Mesendoderm (in vitro differentiated cells): Measurements from ENCODE around the gene STAT6.

Source experiments
- DNase-seq: peaks from one replicate; pipeline ENCODE4 v3.0.0; 2013
- H2AK5ac ChIP-seq: 2 replicates; pipeline ENCODE4 v1.6.1; 2013; ENCODE audit warnings: low read length, inconsistent platforms
- H2BK120ac ChIP-seq: 2 replicates; pipeline ENCODE4 v1.6.1; 2013; ENCODE audit warnings: low read depth, mild to moderate bottlenecking, low read length, moderate library complexity, mixed read lengths
- H2BK15ac ChIP-seq: replicated peaks from 2 replicates; pipeline ENCODE4 v1.6.1; 2013; ENCODE audit warnings: low read depth, mild to moderate bottlenecking, moderate library complexity
- H2BK5ac ChIP-seq: 2 replicates; pipeline ENCODE4 v1.6.1; 2013; ENCODE audit warnings: low read length, inconsistent platforms
- H3K18ac ChIP-seq: 2 replicates; pipeline ENCODE4 v1.6.1; 2013; ENCODE audit warnings: mild to moderate bottlenecking, low read length, mixed read lengths
- H3K23ac ChIP-seq: one replicate; pipeline ENCODE4 v1.6.1; 2013; ENCODE audit warnings: low read length
- H3K27ac ChIP-seq: 2 replicates; pipeline ENCODE4 v1.5.1; 2013; ENCODE audit warnings: low read depth, mild to moderate bottlenecking, inconsistent platforms, low read length, moderate library complexity
- H3K27me3 ChIP-seq: 2 replicates; pipeline ENCODE4 v1.6.1; 2013; ENCODE audit warnings: low read length, control low read depth, mild to moderate bottlenecking, inconsistent platforms; ENCODE audit not compliant: insufficient read depth, poor library complexity
- H3K36me3 ChIP-seq: 2 replicates; pipeline ENCODE4 v1.6.1; 2013; ENCODE audit warnings: low read length, inconsistent platforms; ENCODE audit not compliant: control insufficient read depth, insufficient read depth
- H3K4ac ChIP-seq: one replicate; pipeline ENCODE4 v1.6.1; 2013; ENCODE audit warnings: low read depth, mild to moderate bottlenecking, low read length, moderate library complexity
- H3K4me1 ChIP-seq: 2 replicates; pipeline ENCODE4 v1.6.1; 2013; ENCODE audit warnings: low read depth, low read length, inconsistent platforms; ENCODE audit not compliant: control insufficient read depth
- H3K4me2 ChIP-seq: 2 replicates; pipeline ENCODE4 v1.6.1; 2013; ENCODE audit warnings: low read length
- H3K4me3 ChIP-seq: 2 replicates; pipeline ENCODE4 v1.5.1; 2013; ENCODE audit warnings: mild to moderate bottlenecking, low read length
- H3K56ac ChIP-seq: one replicate; pipeline ENCODE4 v1.6.1; 2013; ENCODE audit warnings: low read length
- H3K79me1 ChIP-seq: 2 replicates; pipeline ENCODE4 v1.6.1; 2013; ENCODE audit warnings: low read length, inconsistent platforms
- H3K79me2 ChIP-seq: 2 replicates; pipeline ENCODE4 v1.6.1; 2013; ENCODE audit warnings: mild to moderate bottlenecking, low read length; ENCODE audit not compliant: control insufficient read depth, insufficient read depth
- H3K9ac ChIP-seq: 2 replicates; pipeline ENCODE4 v1.6.1; 2013; ENCODE audit warnings: low read length, inconsistent platforms
- H4K5ac ChIP-seq: one replicate; pipeline ENCODE4 v1.6.1; 2013; ENCODE audit warnings: low read length
- H4K8ac ChIP-seq: one replicate; pipeline ENCODE4 v1.6.1; 2013; ENCODE audit warnings: low read depth, mild to moderate bottlenecking, control low read depth, low read length, moderate library complexity
- WGBS: extraction: QIAGEN DNeasy Blood & Tissue Kit; methylation state at CpG from one replicate; pipeline ENCODE4 v1.1.7; 2013; ENCODE audit warnings: low lambda C conversion rate, missing lambda C conversion rate; ENCODE audit not compliant: insufficient coverage; ENCODE audit errors: extremely low coverage; 5-methylcytosine and 5-hydroxymethylcytosine counted together

The STAT6 gene

DNA sequence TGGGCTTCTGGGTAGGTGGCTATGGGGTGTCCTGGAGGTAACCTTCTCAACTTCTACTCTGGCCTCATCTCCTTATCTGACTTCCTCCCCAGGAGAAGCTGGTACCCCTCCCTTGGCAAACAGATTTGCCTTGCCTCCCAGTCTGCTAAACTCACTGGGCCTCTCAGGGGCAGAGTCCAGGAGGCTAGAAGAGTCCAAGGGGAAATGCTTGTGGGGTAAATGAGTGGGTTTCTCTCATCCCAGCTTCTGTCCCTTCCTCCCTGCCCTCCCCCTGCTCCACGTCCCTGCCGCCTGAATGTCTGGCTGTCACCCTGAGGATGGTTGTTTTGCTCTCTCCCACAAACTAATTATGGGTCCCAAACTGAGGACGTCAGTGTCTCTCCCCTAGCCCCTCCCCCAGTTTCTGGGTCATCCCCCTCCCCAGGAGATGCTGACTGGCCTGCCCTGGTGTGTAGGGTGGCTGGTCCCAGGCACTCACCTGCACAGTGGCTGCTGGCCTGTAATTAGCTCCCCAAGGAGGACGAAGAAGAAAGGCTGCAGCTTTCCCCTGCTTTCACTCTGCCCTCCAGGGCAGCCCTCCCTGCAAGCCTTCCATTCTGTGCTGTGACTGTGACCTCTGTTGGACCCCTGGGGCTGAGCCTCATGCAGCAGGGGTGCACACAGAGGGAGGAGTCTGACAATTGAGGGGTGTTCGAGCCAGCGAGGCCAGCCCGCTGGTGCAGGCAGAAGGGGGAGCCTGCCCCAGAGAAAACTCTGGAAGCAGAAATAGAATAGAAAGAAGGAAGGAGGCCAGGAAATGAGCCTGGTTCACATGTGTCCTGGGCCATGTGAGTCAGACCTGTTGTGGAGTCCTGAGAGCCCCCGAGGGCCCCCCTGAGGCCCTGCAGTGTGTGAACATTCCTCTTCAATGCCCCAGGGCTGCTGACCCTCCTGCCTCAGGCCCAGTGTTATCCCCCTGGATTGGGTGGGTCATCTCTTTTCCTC is 36.1 kb upstream of the STAT6 start, which contains the start of gene LRP1-AS:
TSS of gene LRP1-AS (minus strand) at position 659 of the 984 bp plus-strand sequence.
- H2BK15ac ChIP-seq = no peak within 1 kb of the TSS
- H3K79me1 ChIP-seq = no peaks in the 10 kb centered on the region
- H3K23ac ChIP-seq = no peak within 1 kb of the TSS
- H3K4me2 ChIP-seq = no peak within 1 kb of the TSS
- no peak within 1 kb of the TSS for H4K5ac ChIP-seq
- no peak within 1 kb of the TSS for H3K9ac ChIP-seq
- H3K79me2 ChIP-seq = no peaks in the 10 kb centered on the region
- peak; percentile 47 for DNase-seq
- no peak within 1 kb of the TSS for H2BK5ac ChIP-seq
- peaks cover 12% of the 10 kb centered on the region for H3K36me3 ChIP-seq
- WGBS = no CpG with 5 or more reads among the region's 8 CpGs
- H3K27me3 ChIP-seq = no peaks in the 10 kb centered on the region
- H3K18ac ChIP-seq = no peak within 1 kb of the TSS
- no peak within 1 kb of the TSS for H3K56ac ChIP-seq
- no peak within 1 kb of the TSS for H3K4me3 ChIP-seq
- H2BK120ac ChIP-seq = no peak within 1 kb of the TSS
- no peak within 1 kb of the TSS for H4K8ac ChIP-seq
- no peak within 1 kb of the TSS for H2AK5ac ChIP-seq
- H3K4me1 ChIP-seq = no peaks in the 10 kb centered on the region
- H3K27ac ChIP-seq = no peak within 1 kb of the TSS
- H3K4ac ChIP-seq = no peak within 1 kb of the TSS

DNA sequence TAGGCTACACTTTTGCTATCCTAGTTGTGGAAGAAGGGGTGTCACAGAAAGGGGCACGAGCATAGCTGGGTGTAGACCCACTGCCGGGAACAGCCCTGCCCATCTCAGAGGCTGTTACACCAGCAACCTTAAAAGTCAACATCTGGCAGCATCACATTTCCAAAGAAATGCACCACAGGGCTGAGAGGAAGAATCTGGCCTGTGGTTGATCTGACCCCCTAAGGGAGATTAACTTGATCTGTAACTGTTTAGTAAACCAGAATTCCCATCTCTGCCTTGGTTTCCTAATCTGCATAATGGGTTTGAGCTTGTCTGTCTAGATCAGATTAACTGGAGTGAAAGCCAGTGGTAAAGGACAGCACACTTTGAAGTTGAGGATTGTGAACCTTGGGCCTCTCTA is 34.9 kb upstream of the STAT6 start:
- no CpG with 5 or more reads among the region's 2 CpGs for WGBS
- Histone ChIP-seq H3K4me2 (no peak overlapping the region), H3K4me3 (no peak overlapping the region), H2AK5ac (no peak overlapping the region), H4K8ac (no peak overlapping the region), H2BK15ac (no peak overlapping the region), H3K79me2 (no peaks in the 10 kb centered on the region), H2BK5ac (no peak overlapping the region), H3K27me3 (no peaks in the 10 kb centered on the region), H3K36me3 (peaks cover 13% of the 10 kb centered on the region), H3K18ac (no peak overlapping the region), H3K56ac (no peak overlapping the region), H3K9ac (no peak overlapping the region), H2BK120ac (no peak overlapping the region), H4K5ac (no peak overlapping the region), H3K23ac (no peak overlapping the region), H3K27ac (no peak overlapping the region), H3K79me1 (no peaks in the 10 kb centered on the region), H3K4ac (no peak overlapping the region), H3K4me1 (no peaks in the 10 kb centered on the region)
- no peak for DNase-seq

DNA sequence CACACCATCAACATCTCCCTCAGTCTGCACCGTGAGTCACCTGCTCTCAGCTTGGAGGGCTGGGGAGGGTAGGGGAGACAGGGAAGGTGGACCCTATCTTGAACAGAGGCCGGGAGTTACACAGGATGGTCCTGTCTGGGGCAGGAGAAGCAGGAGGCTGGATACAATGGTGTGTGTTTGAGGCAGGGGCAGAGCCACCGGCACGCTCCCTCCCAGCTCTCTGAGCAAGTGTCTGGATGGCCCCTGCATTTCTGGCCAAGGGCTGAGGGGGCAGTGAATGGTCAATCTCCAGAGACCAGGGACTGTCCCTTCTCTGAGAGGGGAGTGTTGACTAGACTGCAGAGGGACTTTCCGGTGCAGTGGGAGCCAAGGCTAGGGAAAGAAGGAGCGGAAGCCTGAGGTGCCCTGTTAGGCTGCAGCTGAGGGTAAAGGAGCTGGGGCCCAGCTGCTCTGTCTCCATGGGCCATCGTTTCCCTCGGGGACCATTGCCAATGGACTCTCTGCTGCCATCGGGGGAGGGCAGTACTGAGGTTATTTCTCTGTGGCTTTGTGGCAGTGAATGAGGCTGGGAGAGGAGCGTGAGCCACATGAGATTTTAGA is 34.4 kb upstream of the STAT6 start:
- H3K4me3 ChIP-seq = no peak overlapping the region
- no peak overlapping the region for H4K5ac ChIP-seq
- no peak overlapping the region for H2BK5ac ChIP-seq
- no peak overlapping the region for H2BK15ac ChIP-seq
- H3K9ac ChIP-seq = no peak overlapping the region
- H3K4me1 ChIP-seq = no peaks in the 10 kb centered on the region
- H3K4ac ChIP-seq = no peak overlapping the region
- peaks cover 13% of the 10 kb centered on the region for H3K36me3 ChIP-seq
- no peaks in the 10 kb centered on the region for H3K79me2 ChIP-seq
- H3K56ac ChIP-seq = no peak overlapping the region
- no peak overlapping the region for H3K18ac ChIP-seq
- no peaks in the 10 kb centered on the region for H3K79me1 ChIP-seq
- H2AK5ac ChIP-seq = no peak overlapping the region
- no peak for DNase-seq
- H3K27ac ChIP-seq = no peak overlapping the region
- WGBS = no CpG with 5 or more reads among the region's 10 CpGs
- H3K4me2 ChIP-seq = no peak overlapping the region
- no peak overlapping the region for H3K23ac ChIP-seq
- H2BK120ac ChIP-seq = no peak overlapping the region
- no peak overlapping the region for H4K8ac ChIP-seq
- no peaks in the 10 kb centered on the region for H3K27me3 ChIP-seq

DNA sequence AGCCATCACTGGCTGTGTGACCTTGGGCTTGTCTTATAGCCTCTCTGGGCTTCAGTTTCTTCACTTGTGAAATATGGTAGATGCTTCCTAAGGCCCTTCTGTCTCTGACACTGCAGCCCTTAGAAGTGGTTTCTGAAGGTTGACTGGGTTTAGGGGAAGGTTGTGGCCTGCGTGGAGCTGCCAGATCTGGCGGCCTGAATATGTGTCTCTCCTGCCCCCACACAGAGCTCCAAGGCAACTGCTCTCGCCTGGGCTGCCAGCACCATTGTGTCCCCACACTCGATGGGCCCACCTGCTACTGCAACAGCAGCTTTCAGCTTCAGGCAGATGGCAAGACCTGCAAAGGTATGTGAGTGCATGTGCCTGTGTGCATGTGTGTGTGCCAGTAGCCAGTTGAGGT is 32.3 kb upstream of the STAT6 start:
- Histone ChIP-seq H3K4me1 (no peaks in the 10 kb centered on the region), H3K27me3 (no peaks in the 10 kb centered on the region), H3K18ac (no peak overlapping the region), H4K5ac (no peak overlapping the region), H3K4ac (no peak overlapping the region), H3K27ac (no peak overlapping the region), H2BK120ac (no peak overlapping the region), H3K23ac (no peak overlapping the region), H3K4me2 (no peak overlapping the region), H3K36me3 (peaks cover 16% of the 10 kb centered on the region), H2BK15ac (no peak overlapping the region), H2BK5ac (no peak overlapping the region), H3K79me1 (no peaks in the 10 kb centered on the region), H4K8ac (no peak overlapping the region), H3K79me2 (no peaks in the 10 kb centered on the region), H2AK5ac (no peak overlapping the region), H3K9ac (no peak overlapping the region), H3K56ac (no peak overlapping the region), H3K4me3 (no peak overlapping the region)
- no CpG with 5 or more reads among the region's 4 CpGs for WGBS
- no peak for DNase-seq

DNA sequence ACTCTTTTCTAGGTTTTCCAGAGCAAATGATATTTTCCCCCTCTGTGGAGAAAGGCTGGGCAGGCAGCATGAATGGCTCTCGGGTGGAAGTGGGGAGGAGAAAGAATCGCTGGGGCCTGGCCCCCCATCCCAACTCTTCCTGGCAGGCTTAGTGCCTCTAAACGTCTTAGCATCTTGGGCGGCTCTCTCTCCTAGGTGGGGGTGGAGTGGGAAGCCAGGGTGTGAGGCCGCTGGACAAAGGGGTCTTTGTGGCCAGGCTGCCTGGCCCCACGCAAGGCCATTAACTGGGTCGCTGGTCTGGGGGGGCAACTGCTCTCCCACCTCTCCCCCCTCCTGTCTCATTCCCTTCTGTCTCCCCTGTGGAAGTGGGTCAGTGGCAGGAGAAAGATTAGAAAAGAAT is 31.6 kb upstream of the STAT6 start:
- Histone ChIP-seq H3K27ac (no peak overlapping the region), H3K4me2 (no peak overlapping the region), H3K56ac (no peak overlapping the region), H3K18ac (no peak overlapping the region), H3K79me2 (no peaks in the 10 kb centered on the region), H3K4me3 (no peak overlapping the region), H4K8ac (no peak overlapping the region), H3K4ac (no peak overlapping the region), H2BK5ac (no peak overlapping the region), H2BK120ac (no peak overlapping the region), H3K4me1 (no peaks in the 10 kb centered on the region), H3K9ac (no peak overlapping the region), H3K79me1 (peaks cover 1% of the 10 kb centered on the region), H2BK15ac (no peak overlapping the region), H3K27me3 (no peaks in the 10 kb centered on the region), H3K36me3 (peaks cover 17% of the 10 kb centered on the region), H4K5ac (no peak overlapping the region), H2AK5ac (no peak overlapping the region), H3K23ac (no peak overlapping the region)
- DNase-seq = no peak
- WGBS = no CpG with 5 or more reads among the region's 7 CpGs
